VCaP (cell line): ENCODE results near the gene KCNK15.

Experiments
- H3K27ac ChIP-seq: fragments of 450-650 bp; 2 replicates; pipeline ENCODE4 v1.5.1; 2017
- TF ChIP-seq, protein P1 (sequence below): fragments of 450-650 bp; conservative IDR thresholded peaks from 2 replicates; pipeline ENCODE4 v1.5.1; 2017; ENCODE audit warnings: mild to moderate bottlenecking, moderate library complexity

Gene KCNK15

DNA sequence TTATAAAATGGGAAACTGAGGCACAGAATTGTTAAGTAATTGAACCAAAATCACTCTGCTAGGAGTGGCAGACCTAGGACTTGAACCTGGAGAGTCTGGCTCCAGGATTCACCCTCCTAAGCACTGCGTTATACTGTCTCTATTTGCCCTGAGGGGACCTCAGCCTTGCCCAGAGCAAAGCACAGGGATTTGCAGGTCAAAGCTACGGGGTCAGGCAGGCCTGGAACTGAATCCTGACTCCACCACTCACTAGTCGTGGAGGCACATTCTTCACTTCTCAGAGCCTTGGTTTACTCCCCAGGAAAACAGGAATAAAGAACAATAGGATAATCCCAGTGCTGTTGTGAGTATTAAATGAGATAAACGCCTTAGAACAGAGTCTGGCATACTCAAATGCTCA lies 19.4 kb downstream of the KCNK15 start:
- TF ChIP-seq, protein P1, sequence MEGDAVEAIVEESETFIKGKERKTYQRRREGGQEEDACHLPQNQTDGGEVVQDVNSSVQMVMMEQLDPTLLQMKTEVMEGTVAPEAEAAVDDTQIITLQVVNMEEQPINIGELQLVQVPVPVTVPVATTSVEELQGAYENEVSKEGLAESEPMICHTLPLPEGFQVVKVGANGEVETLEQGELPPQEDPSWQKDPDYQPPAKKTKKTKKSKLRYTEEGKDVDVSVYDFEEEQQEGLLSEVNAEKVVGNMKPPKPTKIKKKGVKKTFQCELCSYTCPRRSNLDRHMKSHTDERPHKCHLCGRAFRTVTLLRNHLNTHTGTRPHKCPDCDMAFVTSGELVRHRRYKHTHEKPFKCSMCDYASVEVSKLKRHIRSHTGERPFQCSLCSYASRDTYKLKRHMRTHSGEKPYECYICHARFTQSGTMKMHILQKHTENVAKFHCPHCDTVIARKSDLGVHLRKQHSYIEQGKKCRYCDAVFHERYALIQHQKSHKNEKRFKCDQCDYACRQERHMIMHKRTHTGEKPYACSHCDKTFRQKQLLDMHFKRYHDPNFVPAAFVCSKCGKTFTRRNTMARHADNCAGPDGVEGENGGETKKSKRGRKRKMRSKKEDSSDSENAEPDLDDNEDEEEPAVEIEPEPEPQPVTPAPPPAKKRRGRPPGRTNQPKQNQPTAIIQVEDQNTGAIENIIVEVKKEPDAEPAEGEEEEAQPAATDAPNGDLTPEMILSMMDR, result no peak
- H3K27ac ChIP-seq, result no peak overlapping the region

DNA sequence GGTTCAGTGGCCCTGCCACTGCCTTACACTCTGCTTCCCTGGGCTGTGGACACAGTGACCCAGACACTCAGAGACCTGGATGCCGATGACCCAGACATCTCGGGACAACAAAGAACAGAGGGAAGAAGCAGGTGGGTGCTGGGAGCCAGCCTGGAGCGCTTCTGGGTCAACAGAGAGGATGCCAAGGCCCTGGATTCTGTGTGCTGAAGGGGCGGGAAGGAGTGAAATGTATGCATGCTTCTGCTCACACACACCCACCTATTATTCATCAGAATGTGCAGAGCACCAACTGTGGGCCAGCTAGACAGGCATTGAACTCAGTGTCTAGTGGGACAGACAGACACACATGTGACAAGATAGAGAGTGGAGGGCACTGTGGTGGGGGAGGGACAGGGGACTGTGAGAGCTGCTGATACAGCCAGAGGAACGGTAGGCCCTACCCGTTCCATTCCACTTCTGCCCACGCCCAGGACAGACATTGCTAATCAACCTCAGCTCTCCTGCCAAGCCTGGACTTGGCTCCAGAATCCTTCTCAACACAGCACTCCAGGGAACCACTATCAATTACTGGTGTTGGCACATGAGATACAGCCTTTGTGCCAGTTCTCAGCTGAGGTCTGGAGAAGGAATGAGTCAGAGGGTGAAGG lies 20.2 kb downstream of the KCNK15 start:
- TF ChIP-seq, protein P1, result no peak
- H3K27ac ChIP-seq, result no peak overlapping the region

DNA sequence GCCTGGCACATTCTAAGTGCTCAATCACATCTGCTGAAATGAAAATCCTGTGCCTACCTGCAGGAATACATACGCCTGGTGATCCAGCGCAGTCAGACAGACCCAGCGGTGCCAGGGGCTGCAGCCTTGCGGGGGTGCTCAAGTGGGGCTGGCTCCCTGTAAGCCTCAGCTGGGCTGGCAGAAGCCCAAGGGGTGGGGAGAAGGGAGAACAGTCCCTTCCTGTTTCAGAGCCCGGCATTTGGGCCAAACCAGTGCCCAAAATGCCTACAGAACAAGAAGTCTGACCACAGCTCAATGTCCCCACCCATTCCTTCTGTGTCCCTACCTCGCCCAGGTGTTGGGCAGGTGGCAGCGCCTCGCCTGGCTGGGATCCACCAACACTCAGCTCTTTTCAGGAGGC lies 22.6 kb downstream of the KCNK15 start:
- H3K27ac ChIP-seq, result no peak overlapping the region
- TF ChIP-seq, protein P1, result no peak

DNA sequence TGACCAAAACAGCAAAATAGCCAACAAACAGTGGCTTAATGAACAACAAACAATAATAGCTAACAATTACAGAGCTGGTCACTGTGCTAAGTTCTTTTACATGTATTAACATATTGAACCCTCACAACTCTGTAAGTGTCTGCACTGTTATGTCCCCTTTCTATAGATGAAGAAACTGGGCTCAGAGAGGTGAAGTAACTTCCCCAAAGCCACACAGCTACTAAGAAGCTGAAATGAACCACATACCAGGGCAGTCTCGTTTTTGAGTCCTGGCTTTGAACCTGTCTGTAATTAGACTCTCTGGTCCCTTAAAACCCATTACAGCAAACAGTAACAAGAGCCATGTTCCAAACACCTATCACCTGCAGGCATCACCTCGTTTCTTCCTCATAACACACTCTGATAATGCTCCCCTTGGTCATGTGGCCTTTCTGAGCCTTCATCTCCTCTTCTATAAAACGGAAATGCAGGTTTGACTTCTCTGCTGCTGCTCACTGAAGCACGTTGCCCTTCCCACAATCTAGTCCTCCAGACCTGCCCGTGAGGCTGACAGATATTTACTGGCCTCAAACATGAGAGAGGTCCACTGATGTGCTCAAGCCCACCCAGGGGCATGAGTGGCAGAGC lies 23.3 kb downstream of the KCNK15 start:
- H3K27ac ChIP-seq, result peak overlapping the region; percentile 49
- TF ChIP-seq, protein P1, result no peak

DNA sequence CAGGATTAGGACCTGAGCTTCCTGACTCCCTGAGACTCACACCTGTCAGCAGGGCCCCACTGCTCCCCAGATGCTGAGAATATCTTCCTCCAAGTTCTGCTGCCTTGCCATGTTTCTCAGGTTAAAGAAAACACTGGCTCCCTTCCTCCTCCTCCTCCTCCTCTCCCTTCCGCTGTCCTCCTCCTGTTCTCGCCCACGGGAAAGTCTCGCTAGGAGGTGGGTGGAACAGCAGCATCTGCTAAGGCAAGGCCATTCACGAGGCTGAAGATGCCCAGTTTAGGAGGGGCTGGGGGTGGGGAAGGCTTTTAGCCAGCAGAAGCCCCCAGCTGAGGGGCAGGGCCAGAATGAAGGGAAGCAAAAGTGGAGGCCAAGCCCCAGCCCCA lies 23.8 kb downstream of the KCNK15 start:
- TF ChIP-seq, protein P1, result no peak
- H3K27ac ChIP-seq, result peak overlapping the region; percentile 49

DNA sequence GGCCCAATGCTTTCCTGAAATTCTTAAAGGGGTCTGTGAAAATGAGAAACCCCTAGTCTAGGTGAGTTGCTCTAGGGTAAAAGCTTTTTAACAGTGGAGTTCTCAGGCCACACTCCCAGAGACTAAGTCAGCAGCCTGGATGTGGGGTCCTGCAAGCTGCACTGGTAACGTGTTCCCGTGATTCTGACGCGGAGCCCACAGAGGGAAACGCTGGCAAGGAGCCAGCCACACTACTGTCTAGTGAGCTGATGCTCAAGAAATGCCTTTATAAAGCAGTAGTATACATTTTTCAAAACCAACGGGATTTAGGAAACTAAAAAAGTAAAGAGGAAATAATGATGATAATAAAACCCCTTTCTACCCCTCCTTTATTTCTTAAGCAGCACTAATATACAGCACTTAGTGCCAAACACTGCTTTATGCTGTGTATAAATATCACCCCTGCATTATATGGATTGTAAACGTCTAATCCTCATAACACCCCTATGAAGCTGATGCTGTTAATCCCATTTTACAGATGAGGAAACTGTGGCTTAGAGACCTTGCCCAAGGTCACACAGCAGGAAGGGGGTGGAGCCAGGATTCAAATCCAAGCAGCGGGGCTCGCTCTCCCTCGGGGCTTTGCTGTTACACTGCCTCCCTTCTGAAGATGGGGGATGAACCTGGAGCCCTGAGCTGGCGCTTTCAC lies 25.0 kb downstream of the KCNK15 start:
- no peak overlapping the region for H3K27ac ChIP-seq
- TF ChIP-seq, protein P1, result no peak

DNA sequence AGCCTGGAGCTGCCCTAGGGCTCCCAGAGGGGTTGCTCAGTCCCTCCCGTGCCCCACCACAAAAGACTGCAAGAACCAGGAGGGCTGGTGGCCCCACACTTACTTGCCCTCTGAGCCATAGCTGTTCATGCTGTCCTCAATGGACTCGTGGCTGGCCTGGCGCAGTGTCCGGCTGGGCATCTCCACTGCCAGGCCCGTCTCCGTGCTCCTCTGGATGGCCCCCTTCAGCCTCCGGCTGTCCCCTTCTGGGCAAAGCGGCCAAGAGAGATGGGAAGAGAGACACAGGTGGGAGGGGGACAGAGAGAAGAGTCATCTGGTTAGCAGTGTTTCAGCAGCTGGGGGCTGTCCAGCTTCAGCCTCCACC lies 25.5 kb downstream of the KCNK15 start:
- no peak overlapping the region for H3K27ac ChIP-seq
- TF ChIP-seq, protein P1, result no peak
